Suppressor macrophage treated with lipopolysaccharide for 4 hours (primary cell): ENCODE measurements around the gene HHAT.

Experiments
- DNase-seq: peaks from one replicate; pipeline ENCODE4 v3.0.0-alpha.2; 2020

HHAT gene

GRCh38 chr1:210328746-210329503 is at the start of gene HHAT:
HHAT (plus strand) TSS chr1:210328902; CDS start chr1:210348976, 20,074 bp downstream.
- peak; percentile 89 for DNase-seq

DNA sequence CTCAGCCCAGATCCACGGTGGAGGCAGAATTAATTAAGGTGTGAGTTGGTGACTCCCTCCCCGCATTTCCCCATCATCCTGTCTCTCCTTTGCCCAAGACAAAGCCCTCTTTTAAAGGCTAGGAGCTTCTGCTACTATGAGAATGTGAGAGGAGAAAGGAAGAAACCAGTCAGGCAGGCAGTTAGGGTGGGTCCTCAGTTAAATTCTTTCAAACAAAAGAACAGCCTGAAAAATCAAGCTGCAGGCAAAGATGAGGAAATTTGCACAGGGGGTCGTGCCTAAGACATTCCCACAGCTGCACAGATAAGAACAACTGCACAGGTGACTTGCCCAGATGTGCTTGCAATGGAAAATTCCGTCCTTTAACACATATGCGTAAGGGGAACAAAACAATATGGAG is 48.5 kb upstream of the HHAT start:
- DNase-seq = no peak

DNA sequence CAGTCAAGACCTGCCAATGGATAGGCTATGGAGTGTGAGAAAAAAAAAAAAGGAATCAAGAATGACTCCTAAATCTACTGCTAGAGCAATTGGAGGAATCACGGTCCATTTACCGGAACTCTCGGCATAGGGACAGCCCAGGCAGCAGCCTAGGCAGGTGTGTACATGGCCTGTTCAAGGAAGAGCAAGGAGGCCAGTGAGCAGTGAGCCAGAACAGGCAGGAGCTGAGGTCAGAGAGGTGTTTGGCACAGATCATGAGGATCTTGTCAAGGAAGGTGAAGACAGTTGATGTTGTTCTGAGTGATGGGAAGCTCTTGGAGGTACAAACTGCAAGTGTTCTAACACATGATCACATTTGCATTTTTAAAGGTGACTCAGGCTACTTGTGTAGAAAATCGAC is 40.6 kb upstream of the HHAT start:
- DNase-seq = no peak

GRCh38 chr1:210289248-210289647 is 39.5 kb upstream of the HHAT start:
- DNase-seq = no peak

DNA sequence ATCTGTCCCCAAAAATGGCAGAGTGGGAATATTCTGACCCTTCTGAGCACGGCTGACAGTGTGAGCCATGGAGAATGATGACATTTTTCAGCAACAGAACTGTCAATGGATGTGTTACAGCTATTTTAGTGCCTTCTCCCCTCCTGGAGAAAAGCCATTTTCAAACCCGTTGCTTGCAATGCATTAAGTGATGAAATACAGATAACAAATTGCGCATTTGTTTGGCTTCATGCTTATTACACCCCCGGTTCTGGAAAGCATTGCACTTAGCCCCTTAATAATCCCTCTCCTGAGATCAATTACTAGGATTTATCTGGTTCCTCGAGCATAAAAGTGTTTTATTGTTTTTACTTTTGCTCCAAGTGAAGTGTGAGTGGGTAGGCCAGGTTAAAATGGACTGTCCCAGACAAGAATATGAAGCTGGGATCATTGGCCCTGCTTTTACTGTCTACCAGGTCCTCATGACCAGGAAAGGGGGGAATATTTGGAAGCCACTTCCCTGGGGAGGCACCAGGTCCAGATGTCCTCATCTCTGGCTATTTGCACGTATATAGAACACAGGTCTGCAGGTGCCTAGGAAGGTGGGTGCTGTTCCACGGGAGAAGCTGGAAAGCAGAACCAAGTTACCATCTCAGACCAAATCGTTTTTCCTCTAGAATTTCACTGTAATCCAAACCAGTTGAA is 37.5 kb upstream of the HHAT start:
- no peak for DNase-seq

DNA sequence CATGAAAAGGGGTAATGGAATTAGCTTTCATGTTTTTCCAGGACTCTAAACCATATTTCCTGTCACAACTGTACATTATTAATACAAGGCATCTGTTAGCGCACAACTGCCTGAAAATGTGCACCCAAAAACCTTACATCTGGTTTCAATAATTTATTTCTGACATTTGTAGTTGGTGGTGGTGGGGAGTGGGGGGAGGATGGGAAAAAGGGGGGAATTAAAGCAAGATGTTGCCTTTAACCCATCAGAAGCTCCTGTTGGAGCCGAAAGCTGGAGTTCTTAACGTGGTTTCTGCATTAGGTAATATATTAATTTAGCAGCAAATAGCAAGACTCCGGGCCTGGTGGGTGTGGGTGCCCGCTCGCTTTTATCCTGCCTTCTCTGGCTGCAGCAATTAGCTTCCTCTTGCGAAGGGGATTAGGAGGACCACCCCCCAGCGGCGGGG is 36.9 kb upstream of the HHAT start:
- DNase-seq = no peak

- no peak for DNase-seq
These were observed 36.4 kb upstream of the HHAT start for GRCh38 chr1:210292231-210292871.

DNA sequence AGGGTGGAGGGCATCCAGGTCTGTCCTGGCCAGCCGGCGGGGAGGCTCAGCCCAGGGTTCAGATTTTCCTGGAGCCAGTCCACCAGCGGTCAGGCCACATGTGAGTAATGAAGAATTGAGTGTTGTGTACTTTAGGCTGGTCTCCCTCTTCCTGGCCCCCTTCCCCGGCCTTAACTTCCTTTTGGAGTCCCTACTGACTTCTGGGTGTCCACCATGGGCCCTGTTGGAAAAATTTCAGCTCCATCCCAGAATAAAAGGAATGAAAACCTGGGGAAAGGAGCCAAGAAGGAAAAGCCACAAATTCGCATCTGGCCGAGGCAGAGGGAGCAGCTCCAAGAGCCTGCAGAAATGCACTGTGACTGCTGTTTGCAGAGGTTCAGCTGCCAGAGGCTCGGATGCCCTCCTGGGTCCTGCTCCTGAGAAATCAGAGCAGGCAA is 35.5 kb upstream of the HHAT start:
- DNase-seq = no peak

- no peak for DNase-seq
These were observed 33.5 kb upstream of the HHAT start for GRCh38 chr1:210294999-210295745.

DNA sequence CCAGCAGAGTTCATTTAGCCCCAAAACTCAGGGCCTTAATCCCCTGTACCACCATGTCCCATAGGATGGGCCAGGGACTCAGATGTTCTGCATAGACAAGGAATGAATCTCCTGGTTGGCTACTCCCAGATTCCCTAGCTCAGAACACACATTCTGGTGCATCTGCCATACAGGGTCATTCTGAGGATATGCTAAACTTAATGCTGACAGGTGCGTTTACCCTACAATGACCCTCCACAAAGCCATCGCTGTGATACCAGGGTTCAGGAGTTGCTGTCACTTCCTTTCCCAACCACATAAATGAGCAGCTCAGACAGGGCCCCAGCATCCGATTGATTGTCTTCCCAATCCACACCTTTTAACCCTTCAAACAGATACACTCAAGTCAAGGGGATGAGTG is 32.0 kb upstream of the HHAT start:
- DNase-seq = no peak

DNA sequence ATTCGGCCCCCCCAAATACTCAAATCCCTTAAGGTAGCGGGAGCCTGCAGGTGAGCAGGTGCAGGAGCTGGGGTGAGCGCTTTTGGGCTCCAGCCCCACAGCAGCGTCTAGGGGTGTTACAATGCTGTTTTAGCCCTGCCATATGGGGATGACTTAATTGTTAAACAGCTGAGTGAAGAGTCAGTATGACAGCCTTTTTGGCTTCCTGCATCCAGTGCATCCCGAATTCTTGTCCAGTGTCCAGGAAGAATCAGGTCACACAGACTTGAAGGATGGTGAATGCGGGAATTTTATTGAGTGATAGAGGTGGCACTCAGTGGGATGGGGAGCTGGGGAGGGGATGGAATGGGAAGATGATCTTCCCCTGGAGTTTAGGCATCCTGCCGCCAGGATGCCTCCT is 30.4 kb upstream of the HHAT start:
- DNase-seq = no peak

- no peak for DNase-seq
These were observed 29.8 kb upstream of the HHAT start for GRCh38 chr1:210298936-210299335.

DNA sequence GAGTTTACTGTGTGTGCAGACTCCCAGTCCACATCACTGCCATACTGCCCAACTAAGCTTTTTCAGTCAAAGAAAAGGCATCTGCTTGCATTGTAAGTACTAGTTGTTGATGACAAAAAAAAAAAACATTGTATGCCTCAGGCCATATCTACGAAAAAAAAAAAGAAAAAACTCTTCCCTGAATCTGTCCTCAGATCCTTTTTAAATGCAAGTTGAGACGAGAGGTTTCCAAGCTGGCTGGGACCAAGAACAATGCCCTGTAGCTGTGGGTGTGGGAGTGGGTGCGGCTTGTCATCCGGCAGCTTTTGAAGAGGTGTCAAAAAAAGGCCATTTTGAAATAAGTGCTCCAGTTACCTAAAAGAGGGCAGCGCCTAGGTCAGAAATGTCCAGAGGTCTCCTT is 29.2 kb upstream of the HHAT start:
- DNase-seq = no peak

GRCh38 chr1:210300923-210301614 is 27.6 kb upstream of the HHAT start:
- no peak for DNase-seq

GRCh38 chr1:210301615-210302000 is 27.1 kb upstream of the HHAT start:
- DNase-seq = no peak

- no peak for DNase-seq
These were observed 26.2 kb upstream of the HHAT start for GRCh38 chr1:210302501-210302900.

GRCh38 chr1:210303391-210303790 is 25.3 kb upstream of the HHAT start:
- DNase-seq = no peak

GRCh38 chr1:210310562-210311153 is 18.0 kb upstream of the HHAT start:
- DNase-seq = no peak

GRCh38 chr1:210311726-210312493 is 16.8 kb upstream of the HHAT start:
- no peak for DNase-seq

DNA sequence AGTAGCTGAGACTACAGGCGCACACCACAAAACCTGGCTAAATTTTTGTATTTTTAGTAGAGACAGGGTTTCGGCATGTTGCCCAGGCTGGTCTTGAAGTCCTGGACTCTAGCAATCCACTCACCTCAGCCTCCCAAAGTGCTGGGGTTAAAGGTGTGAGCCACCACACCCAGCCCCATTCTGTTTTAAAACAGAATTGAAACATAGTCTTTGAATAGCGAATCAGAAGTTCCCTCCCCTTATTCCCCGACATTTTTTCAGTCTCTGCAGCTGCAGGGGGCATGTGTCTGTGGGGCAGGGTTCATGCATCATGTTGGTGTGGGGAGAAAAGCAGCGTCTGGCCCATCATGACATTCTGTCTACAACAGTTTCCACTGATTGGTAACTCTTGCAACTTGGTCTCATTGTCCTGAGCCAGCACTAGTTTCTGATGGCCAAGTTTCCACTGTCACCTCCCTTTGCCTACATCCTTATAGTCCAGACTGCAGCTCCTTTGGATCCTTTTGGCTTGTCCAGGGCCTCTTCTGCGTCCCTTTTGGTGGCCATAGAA is 15.6 kb upstream of the HHAT start:
- no peak for DNase-seq

DNA sequence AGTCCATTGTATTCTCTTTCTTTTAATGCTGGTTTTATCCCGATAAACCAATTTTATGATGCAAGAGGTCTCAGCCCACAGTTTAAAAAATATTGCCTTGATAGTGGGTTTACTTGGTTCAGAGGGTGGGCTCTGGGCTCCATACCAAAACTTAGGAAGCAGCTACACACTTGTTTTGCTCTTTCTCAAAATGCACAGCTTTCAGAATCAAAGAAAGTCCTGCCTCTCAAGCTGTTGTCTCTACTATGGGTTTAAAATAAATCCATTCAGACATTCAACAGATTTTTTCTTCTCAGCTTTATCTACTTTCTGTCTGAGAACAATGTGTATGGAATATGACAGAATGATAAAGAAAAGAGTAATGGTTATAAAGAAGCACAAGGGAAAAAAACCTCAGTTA is 14.8 kb upstream of the HHAT start:
- DNase-seq = no peak
